Activated CD4-positive, alpha-beta T cell treated with anti-CD3 and anti-CD28 coated beads, Interleukin-2, amount 10 ng/mL, durations not matched to agents 24 days and 14 days (primary cell): ENCODE data around the gene NDUFAF7. TPM values are rescaled to one million over a fixed set of nuclear protein-coding genes. Genes with fewer than 3 reads are reported as not detected.

Experiments
- DNase-seq: peaks from one replicate; pipeline ENCODE4 v3.0.0; 2022
- H3K27ac Mint-ChIP-seq: one replicate; pipeline ENCODE4 v1.8.0; 2022; ENCODE audit warnings: mild to moderate bottlenecking, mixed read lengths
- H3K27me3 Mint-ChIP-seq: one replicate; pipeline ENCODE4 v1.8.0; 2022; ENCODE audit warnings: mixed read lengths
- H3K36me3 Mint-ChIP-seq: one replicate; pipeline ENCODE4 v1.8.0; 2022; ENCODE audit warnings: low read depth, mild to moderate bottlenecking, mixed read lengths
- H3K4me1 Mint-ChIP-seq: one replicate; pipeline ENCODE4 v1.8.0; 2021; ENCODE audit warnings: mixed read lengths
- H3K4me3 Mint-ChIP-seq: one replicate; pipeline ENCODE4 v1.8.0; 2022; ENCODE audit warnings: mild to moderate bottlenecking, moderate library complexity, mixed read lengths
- H3K9me3 Mint-ChIP-seq: one replicate; pipeline ENCODE4 v1.8.0; 2021; ENCODE audit warnings: mixed read lengths
- intact Hi-C: fragments of 100-400 bp; cut with micrococcal nuclease; formaldehyde crosslinking; loops from one replicate; pipeline ENCODE4 v1.15.1; 2023
- total RNA-seq: library from RNA; stranded (reverse); gene quantifications from 2 replicates; pipeline ENCODE4 v1.2.3, GENCODE V29; 2022

NDUFAF7 gene
- total RNA-seq, 1 donor from 2014 or later: 24.3 TPM

DNA sequence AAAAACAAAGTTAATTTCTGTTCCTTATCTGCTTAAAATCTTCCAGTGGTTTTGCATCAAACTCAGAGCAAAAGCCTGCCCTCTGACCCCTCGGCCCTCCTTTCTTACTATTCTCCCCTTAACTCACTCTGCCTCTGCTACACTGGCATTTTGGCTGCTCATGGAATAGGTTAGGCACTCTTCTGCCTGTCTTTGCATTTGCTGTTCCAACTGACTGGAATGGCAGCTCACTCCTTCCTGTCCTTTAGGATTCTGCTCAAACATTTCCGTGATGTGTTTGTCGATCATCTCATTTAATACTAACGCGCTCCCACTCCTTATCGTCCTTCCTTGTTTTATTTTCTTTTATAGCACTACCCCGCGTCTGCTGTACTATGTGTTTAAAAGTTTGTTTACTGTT is 877 bp upstream of the NDUFAF7 start:
- Mint-ChIP-seq H3K27me3 (no peaks in the 10 kb centered on the region), H3K9me3 (no peaks in the 10 kb centered on the region), H3K36me3 (peaks cover 39% of the 10 kb centered on the region), H3K4me1 (peaks cover 21% of the 10 kb centered on the region), H3K27ac (no peak overlapping the region), H3K4me3 (no peak overlapping the region)
- intact Hi-C loops: loop anchor here (2.0 to 10.0 kb wide), 3 partner anchors 146 to 644 kb away; partner anchors contain the start of genes GPATCH11, HEATR5B and STRN
- DNase-seq: peak; percentile 60

DNA sequence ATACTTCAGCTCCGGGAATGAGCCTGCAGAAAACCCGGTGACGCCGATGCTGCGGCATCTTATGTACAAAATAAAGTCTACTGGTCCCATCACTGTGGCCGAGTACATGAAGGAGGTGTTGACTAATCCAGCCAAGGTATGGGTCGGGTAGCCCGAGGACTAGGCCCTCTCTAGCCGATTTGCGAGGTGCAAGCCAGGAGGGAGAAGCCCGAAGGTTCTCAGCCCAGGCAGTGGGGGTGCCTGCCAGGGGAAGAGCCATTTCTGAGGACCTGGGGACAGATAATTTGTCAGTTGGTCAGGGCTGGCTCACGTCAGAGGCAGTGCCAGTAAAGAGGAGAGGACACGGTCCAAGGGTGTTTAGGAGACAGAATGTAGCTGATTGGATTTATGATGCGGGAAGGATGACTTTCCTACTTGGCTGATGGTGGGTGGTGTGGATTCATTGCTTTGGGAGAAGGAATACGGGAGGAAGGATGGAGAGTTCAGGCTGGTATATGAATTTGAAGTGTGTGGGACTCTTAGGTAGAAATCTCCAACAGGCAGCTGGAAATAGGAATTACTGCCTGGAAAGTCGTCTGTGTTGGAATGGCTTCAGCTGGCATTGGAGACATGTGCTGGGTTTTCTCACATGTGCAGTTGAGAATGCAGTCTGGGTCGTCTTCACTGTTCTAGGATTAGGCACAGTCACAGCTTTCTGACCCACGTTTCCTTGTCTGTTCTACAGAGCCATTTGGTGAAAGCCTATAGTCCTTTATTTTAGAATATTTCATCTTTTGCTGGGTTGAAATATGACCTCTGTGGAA is 874 bp downstream of the NDUFAF7 start:
- peak; percentile 71 for DNase-seq
- intact Hi-C loops: loop anchor here (5.0 to 10.0 kb wide), 2 partner anchors 265 to 642 kb away; partner anchors contain the start of gene STRN
- H3K9me3 Mint-ChIP-seq: no peaks in the 10 kb centered on the region

GRCh38 chr2:37243435-37243834 is 12.0 kb downstream of the NDUFAF7 start:
- Mint-ChIP-seq H3K27ac (peak overlapping the region; percentile 74), H3K4me3 (no peak overlapping the region), H3K4me1 (peaks cover 9% of the 10 kb centered on the region), H3K27me3 (no peaks in the 10 kb centered on the region), H3K36me3 (peaks cover 64% of the 10 kb centered on the region), H3K9me3 (no peaks in the 10 kb centered on the region)
- no peak for DNase-seq
- intact Hi-C loops: no loop called here

More for the DNA sequence above, 874 bp downstream of the NDUFAF7 start:
- peaks cover 34% of the 10 kb centered on the region for H3K36me3 Mint-ChIP-seq
- no peaks in the 10 kb centered on the region for H3K27me3 Mint-ChIP-seq
- H3K4me1 Mint-ChIP-seq: peaks cover 13% of the 10 kb centered on the region
- H3K27ac Mint-ChIP-seq: no peak overlapping the region
- H3K4me3 Mint-ChIP-seq: no peak overlapping the region

DNA sequence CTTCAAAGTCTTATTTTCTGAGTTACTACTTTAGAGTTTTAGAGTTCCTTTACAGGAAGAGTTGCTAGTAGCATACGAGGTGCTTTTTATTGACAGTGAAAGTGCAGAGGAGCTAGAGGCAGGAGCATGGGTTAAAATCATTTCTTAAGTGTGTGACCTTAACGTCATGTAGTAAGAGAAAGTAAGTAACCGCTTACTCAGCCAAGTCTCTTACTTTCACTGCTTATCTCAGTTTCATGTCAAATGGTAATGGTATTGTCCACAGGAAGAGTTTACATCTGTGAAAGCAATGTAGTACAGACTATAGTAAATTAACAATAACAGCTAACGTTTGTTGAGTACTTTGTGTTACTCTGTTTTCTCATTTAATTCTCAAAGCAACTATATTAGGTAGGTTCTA is 12.6 kb downstream of the NDUFAF7 start:
- peak; percentile 60 for DNase-seq
- no peaks in the 10 kb centered on the region for H3K9me3 Mint-ChIP-seq
- peaks cover 66% of the 10 kb centered on the region for H3K36me3 Mint-ChIP-seq
- H3K4me1 Mint-ChIP-seq: peaks cover 9% of the 10 kb centered on the region
- H3K27ac Mint-ChIP-seq: peak overlapping the region; percentile 74
- intact Hi-C loops: loop anchor here (1.0 kb wide), 1 partner anchor 13 kb away; the partner anchor contains the start of genes CEBPZ and NDUFAF7
- H3K4me3 Mint-ChIP-seq: peak overlapping the region; percentile 31
- no peaks in the 10 kb centered on the region for H3K27me3 Mint-ChIP-seq

DNA sequence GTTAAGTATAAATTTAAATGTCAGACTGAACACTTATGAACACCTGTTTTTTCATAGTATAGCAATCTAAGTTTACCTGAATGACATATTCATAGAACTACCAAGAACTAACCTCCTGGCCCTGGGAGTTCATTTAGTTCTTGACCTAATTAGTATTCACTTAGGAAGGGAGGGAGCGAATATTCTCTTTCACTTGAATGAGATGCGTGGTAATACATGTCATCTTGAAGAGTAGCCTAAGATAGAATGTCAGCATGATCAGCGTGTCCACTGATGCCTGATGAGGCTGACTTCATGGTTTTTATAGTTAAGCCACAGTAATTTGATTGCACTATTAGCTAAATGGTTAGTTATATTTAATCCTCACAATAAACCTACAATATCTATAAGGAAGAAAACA is 13.3 kb downstream of the NDUFAF7 start:
- DNase-seq: no peak
- Mint-ChIP-seq H3K27me3 (no peaks in the 10 kb centered on the region), H3K27ac (no peak overlapping the region), H3K4me1 (peaks cover 9% of the 10 kb centered on the region), H3K36me3 (peaks cover 67% of the 10 kb centered on the region), H3K9me3 (no peaks in the 10 kb centered on the region), H3K4me3 (no peak overlapping the region)
- intact Hi-C loops: loop anchor here (1.0 to 5.0 kb wide), 2 partner anchors 13 to 32 kb away; partner anchors contain the start of genes CEBPZ and NDUFAF7

DNA sequence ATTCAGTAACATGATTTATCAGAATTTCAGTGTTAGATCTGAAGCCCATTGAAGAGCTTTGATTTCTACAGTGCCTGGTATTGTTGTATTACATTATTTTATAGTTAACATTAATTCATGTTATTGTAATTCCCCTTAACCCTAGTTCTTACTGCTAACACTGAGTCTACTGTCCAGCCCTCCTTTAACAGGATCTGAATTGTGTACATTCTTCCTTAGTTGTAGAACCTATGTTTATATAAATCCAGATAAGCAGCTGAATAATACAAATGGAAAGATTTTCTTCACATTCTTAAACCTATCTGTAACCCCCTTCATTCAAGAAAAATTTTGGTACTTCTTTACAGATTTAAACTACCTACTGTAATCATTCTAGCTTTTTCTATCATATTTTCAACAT is 14.7 kb downstream of the NDUFAF7 start:
- Mint-ChIP-seq H3K4me1 (peaks cover 9% of the 10 kb centered on the region), H3K27me3 (no peaks in the 10 kb centered on the region), H3K4me3 (no peak overlapping the region), H3K36me3 (peaks cover 70% of the 10 kb centered on the region), H3K9me3 (no peaks in the 10 kb centered on the region), H3K27ac (no peak overlapping the region)
- intact Hi-C loops: loop anchor here (5.0 kb wide), 1 partner anchor 34 kb away; no protein-coding TSS in a partner anchor
- DNase-seq: no peak

DNA sequence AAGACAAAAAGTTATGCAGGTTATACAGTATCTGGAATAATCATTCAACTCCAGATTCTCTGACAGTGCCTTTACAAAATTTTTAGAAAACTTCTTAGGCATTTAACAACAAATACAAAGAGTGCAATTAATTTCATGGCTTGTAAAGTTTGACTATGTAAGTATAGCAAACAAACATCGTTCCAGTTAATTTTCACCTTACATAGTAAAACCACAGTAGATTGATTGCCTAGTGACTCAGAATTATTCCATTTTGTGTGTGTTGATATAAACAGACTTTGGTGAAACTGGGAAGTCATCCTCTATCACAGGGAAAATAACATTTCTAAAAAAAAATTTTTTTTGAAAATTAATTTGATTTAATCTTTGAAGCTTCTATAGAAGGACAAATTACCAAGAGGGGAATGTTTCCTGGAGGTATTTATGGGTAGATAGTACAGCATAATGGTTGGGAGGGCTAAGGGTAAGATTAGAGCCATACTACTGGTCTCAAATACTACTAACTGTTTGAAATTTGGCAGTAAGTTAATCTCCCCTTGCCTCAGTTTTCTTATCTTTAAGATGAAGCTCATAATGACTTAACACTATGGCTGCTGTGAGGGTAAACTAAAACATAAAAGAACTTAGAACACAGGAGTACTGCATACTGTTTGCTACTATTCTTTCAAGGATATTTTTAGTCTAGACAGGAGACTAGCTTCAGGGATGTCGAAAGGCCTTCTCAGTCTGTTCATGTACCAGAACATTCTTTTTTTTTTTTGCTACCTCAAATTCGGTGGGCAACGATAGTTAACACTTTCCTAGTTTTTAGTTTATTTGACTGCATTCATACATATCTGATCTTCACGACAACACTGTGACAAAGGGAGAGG is 19.6 kb downstream of the NDUFAF7 start:
- Mint-ChIP-seq H3K4me1 (peaks cover under 1% of the 10 kb centered on the region), H3K4me3 (no peak overlapping the region), H3K27ac (no peak overlapping the region), H3K27me3 (no peaks in the 10 kb centered on the region), H3K36me3 (peaks cover 68% of the 10 kb centered on the region), H3K9me3 (no peaks in the 10 kb centered on the region)
- DNase-seq: no peak
- intact Hi-C loops: no loop called here

DNA sequence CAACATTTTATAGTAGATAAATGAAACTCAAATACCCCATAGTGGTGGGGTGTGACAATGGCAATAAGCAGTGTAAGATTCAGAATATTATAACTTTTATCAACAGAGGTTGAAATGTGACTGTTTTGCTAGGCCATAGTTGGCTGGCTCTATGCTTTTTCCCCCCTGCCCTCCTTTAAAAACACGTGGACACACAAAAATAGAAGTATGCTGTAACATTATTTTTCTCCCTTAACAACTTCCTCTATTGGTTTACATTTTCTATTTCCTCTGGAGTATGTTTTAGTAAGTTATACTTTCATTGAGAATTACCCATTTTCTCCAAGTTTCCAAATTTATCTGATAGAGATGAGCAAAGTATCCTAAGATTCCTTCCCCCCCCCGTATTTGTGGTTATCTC is 31.1 kb downstream of the NDUFAF7 start:
- Mint-ChIP-seq H3K27me3 (no peaks in the 10 kb centered on the region), H3K4me3 (no peak overlapping the region), H3K9me3 (no peaks in the 10 kb centered on the region), H3K27ac (no peak overlapping the region), H3K4me1 (peaks cover 2% of the 10 kb centered on the region), H3K36me3 (peaks cover 34% of the 10 kb centered on the region)
- intact Hi-C loops: no loop called here
- DNase-seq: no peak

DNA sequence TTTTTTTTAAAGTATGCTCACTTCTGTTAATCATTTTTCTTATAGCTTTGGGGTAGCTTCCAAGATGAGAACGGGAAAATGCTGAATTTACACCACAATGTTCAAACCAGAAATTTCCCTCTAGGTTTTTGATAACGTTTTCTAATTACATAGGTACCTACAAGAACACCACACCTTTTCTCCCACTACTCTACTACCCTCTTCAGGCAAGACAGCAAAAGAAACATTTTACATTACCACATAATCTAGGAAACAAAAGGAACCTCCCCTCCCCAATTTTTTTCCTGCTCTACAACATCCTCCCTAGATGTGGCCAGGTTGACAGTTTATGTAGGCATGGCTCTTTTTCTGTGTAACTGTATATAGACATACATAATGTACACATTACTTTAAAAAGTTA is 32.4 kb downstream of the NDUFAF7 start:
- H3K4me1 Mint-ChIP-seq: peaks cover 4% of the 10 kb centered on the region
- H3K4me3 Mint-ChIP-seq: no peak overlapping the region
- H3K9me3 Mint-ChIP-seq: no peaks in the 10 kb centered on the region
- peaks cover 37% of the 10 kb centered on the region for H3K36me3 Mint-ChIP-seq
- no peak for DNase-seq
- intact Hi-C loops: no loop called here
- no peak overlapping the region for H3K27ac Mint-ChIP-seq
- H3K27me3 Mint-ChIP-seq: no peaks in the 10 kb centered on the region

DNA sequence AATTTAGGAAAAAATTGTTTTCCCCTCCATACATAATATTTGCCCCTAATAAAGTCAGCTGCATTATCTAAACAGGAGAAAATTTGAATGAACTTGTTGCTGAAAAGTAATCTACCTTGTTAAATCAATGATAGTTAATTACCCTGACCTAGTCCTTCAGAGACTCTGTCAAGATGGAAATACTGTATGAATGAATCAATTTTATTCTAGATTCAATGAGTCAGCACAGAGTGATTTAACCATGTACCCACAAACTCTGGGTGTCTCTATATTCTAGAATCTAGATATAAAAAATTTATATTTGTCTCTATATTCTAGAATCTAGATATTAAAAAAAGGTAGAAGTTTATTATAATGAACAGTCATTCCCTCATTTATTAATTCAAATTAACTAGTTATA is 36.2 kb downstream of the NDUFAF7 start:
- DNase-seq: no peak
- H3K27ac Mint-ChIP-seq: no peak overlapping the region
- intact Hi-C loops: no loop called here
- H3K36me3 Mint-ChIP-seq: peaks cover 33% of the 10 kb centered on the region
- peaks cover 2% of the 10 kb centered on the region for H3K4me1 Mint-ChIP-seq
- no peaks in the 10 kb centered on the region for H3K9me3 Mint-ChIP-seq
- no peaks in the 10 kb centered on the region for H3K27me3 Mint-ChIP-seq
- no peak overlapping the region for H3K4me3 Mint-ChIP-seq

DNA sequence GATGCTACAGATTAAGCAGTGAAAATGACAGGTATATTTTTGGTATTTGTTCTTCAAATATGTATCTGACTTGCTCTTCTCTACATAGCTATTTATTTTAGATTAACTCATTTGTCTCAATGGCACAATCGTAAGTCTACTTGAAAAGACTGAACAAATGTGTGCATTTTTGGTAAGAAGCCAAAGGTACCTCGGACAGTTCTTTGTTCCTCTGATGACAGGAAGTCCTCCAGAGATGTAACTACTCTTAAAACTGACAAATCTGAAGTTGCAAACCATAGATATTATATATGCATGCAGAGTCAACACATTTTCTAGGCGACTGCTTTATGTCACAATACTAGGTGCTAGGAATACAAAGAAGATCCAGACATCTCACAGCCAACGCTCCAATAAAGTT is 36.7 kb downstream of the NDUFAF7 start:
- DNase-seq: no peak
- Mint-ChIP-seq H3K9me3 (no peaks in the 10 kb centered on the region), H3K27ac (no peak overlapping the region), H3K27me3 (no peaks in the 10 kb centered on the region), H3K4me1 (peaks cover 2% of the 10 kb centered on the region), H3K4me3 (no peak overlapping the region), H3K36me3 (peaks cover 33% of the 10 kb centered on the region)
- intact Hi-C loops: no loop called here

GRCh38 chr2:37271376-37272067 is 40.1 kb downstream of the NDUFAF7 start:
- intact Hi-C loops: no loop called here
- Mint-ChIP-seq H3K27me3 (no peaks in the 10 kb centered on the region), H3K9me3 (no peaks in the 10 kb centered on the region)

GRCh38 chr2:37274359-37274965 is 43.0 kb downstream of the NDUFAF7 start:
- no peaks in the 10 kb centered on the region for H3K9me3 Mint-ChIP-seq
- DNase-seq: no peak
- H3K27ac Mint-ChIP-seq: no peak overlapping the region
- no peaks in the 10 kb centered on the region for H3K27me3 Mint-ChIP-seq
- intact Hi-C loops: no loop called here
- no peaks in the 10 kb centered on the region for H3K4me1 Mint-ChIP-seq
- peaks cover 19% of the 10 kb centered on the region for H3K36me3 Mint-ChIP-seq
- H3K4me3 Mint-ChIP-seq: no peak overlapping the region

More at GRCh38 chr2:37271376-37272067, 40.1 kb downstream of the NDUFAF7 start:
- DNase-seq: no peak
- Mint-ChIP-seq H3K36me3 (peaks cover 31% of the 10 kb centered on the region), H3K4me3 (no peak overlapping the region), H3K27ac (no peak overlapping the region), H3K4me1 (peaks cover 2% of the 10 kb centered on the region)
